A673 (cell line): Measurements from ENCODE around the gene FKBP14. TPM values are rescaled to one million over a fixed set of nuclear protein-coding genes. Genes with fewer than 3 reads are reported as not detected.

ENCODE experiments used
- BruUV-seq: library from RNA; stranded (reverse); fragments of 400-500 nt; replicated peaks from 2 replicates; lab custom pipeline; 2021; lab: Mats Ljungman, UMichigan
- CTCF ChIA-PET: fragments of 300-600 bp; sonication (Branson Sonifier 250); formaldehyde crosslinking; loops from one replicate; lab custom pipeline; 2022; ENCODE audit warnings: antibody characterized with exemption; lab: Charles Lee
- POLR2A ChIA-PET: fragments of 300-600 bp; sonication (Branson Sonifier 250); formaldehyde crosslinking; loops from one replicate; lab custom pipeline; 2022; ENCODE audit warnings: antibody characterized with exemption; ENCODE audit not compliant: low non-redundant PET; lab: Charles Lee
- DNase-seq: peaks from one replicate; pipeline ENCODE4 v3.0.0-alpha.2; 2015; ENCODE audit warnings: low spot score
- H3K27ac ChIP-seq: fragments of 200-600 bp; sonication (generic); 2 replicates; pipeline ENCODE4 v1.5.1; 2016; ENCODE audit warnings: mixed run types, low read depth, mild to moderate bottlenecking, mixed read lengths, antibody characterized with exemption, low read length; ENCODE audit not compliant: poor library complexity, severe bottlenecking
- H3K27me3 ChIP-seq: fragments of 200-600 bp; sonication (generic); replicated peaks from 2 replicates; pipeline ENCODE4 v1.6.1; 2017; ENCODE audit warnings: mixed run types, low read depth, mild to moderate bottlenecking, mixed read lengths, antibody characterized with exemption, low read length; ENCODE audit not compliant: insufficient read depth, poor library complexity
- H3K36me3 ChIP-seq: fragments of 200-600 bp; sonication (generic); 2 replicates; pipeline ENCODE4 v1.6.1; 2016; ENCODE audit warnings: mixed run types, mild to moderate bottlenecking, mixed read lengths, antibody characterized with exemption, low read length; ENCODE audit not compliant: insufficient read depth, poor library complexity, severe bottlenecking
- H3K4me1 ChIP-seq: fragments of 200-600 bp; sonication (generic); 2 replicates; pipeline ENCODE4 v1.6.1; 2017; ENCODE audit warnings: mixed run types, mild to moderate bottlenecking, mixed read lengths, antibody characterized with exemption, low read length; ENCODE audit not compliant: insufficient read depth, poor library complexity, severe bottlenecking
- H3K4me3 ChIP-seq: fragments of 200-600 bp; sonication (generic); 2 replicates; pipeline ENCODE4 v1.5.1; 2016; ENCODE audit warnings: low read depth, mixed run types, mild to moderate bottlenecking, mixed read lengths, low read length; ENCODE audit not compliant: poor library complexity, severe bottlenecking
- H3K9me3 ChIP-seq: fragments of 200-600 bp; sonication (generic); 2 replicates; pipeline ENCODE4 v1.6.1; 2016; ENCODE audit warnings: mixed run types, low read depth, mild to moderate bottlenecking, mixed read lengths, antibody characterized with exemption, low read length; ENCODE audit not compliant: poor library complexity, severe bottlenecking
- CTCF ChIP-seq: fragments of 300-800, 200-600 bp; sonication (generic); conservative IDR thresholded peaks from 2 replicates; pipeline ENCODE4 v1.5.1; 2017; ENCODE audit warnings: low read depth, mild to moderate bottlenecking, antibody characterized with exemption, low read length, moderate library complexity, mixed read lengths
- EZH2 ChIP-seq: fragments of 200-600 bp; sonication (generic); IDR thresholded peaks from 2 replicates; pipeline ENCODE4 v1.6.1; 2017; ENCODE audit warnings: borderline replicate concordance, low read depth, mild to moderate bottlenecking, mixed read lengths, antibody characterized with exemption, low read length; ENCODE audit not compliant: poor library complexity, severe bottlenecking
- intact Hi-C: fragments of 100-400 bp; cut with micrococcal nuclease; formaldehyde crosslinking; loops from one replicate; pipeline ENCODE4 v1.10.0; 2022; ENCODE audit not compliant: unreplicated experiment
- total RNA-seq: library from RNA; stranded (reverse); gene quantifications from 2 replicates; pipeline ENCODE4 v1.2.3, GENCODE V29; 2021

Gene FKBP14
- total RNA-seq, 1 experiment from 2014 or later = 53.6 TPM

GRCh38 chr7:29980151-29980550, 46.4 kb downstream of the FKBP14 start:
- no peaks in the 10 kb centered on the region for H3K9me3 ChIP-seq
- BruUV-seq = no TSS peak
- CTCF ChIA-PET = no interaction called here
- no peak for DNase-seq
- no peak overlapping the region for H3K27ac ChIP-seq
- H3K36me3 ChIP-seq = no peaks in the 10 kb centered on the region
- intact Hi-C loops = no loop called here
- H3K4me1 ChIP-seq = peaks cover 14% of the 10 kb centered on the region
- POLR2A ChIA-PET = no interaction called here
- no peak overlapping the region for H3K4me3 ChIP-seq
- TF ChIP-seq CTCF (no peak), EZH2 (no peak)
- no peaks in the 10 kb centered on the region for H3K27me3 ChIP-seq

GRCh38 chr7:29977886-29978651, 48.4 kb downstream of the FKBP14 start:
- ChIA-PET CTCF (no interaction called here), POLR2A (interaction anchor here (0.7 kb wide), 1 partner anchor 96 kb away, joined by 4 read pairs; no protein-coding TSS in a partner anchor)
- no peaks in the 10 kb centered on the region for H3K9me3 ChIP-seq
- TF ChIP-seq CTCF (0 out of 2 replicates have a peak, but pooled peaks have one; percentile 19), EZH2 (no peak)
- DNase-seq = peak; percentile 11
- no TSS peak for BruUV-seq
- no peak overlapping the region for H3K27ac ChIP-seq
- no peaks in the 10 kb centered on the region for H3K36me3 ChIP-seq
- H3K4me3 ChIP-seq = no peak overlapping the region
- intact Hi-C loops = no loop called here
- peaks cover 24% of the 10 kb centered on the region for H3K4me1 ChIP-seq
- H3K27me3 ChIP-seq = no peaks in the 10 kb centered on the region

DNA sequence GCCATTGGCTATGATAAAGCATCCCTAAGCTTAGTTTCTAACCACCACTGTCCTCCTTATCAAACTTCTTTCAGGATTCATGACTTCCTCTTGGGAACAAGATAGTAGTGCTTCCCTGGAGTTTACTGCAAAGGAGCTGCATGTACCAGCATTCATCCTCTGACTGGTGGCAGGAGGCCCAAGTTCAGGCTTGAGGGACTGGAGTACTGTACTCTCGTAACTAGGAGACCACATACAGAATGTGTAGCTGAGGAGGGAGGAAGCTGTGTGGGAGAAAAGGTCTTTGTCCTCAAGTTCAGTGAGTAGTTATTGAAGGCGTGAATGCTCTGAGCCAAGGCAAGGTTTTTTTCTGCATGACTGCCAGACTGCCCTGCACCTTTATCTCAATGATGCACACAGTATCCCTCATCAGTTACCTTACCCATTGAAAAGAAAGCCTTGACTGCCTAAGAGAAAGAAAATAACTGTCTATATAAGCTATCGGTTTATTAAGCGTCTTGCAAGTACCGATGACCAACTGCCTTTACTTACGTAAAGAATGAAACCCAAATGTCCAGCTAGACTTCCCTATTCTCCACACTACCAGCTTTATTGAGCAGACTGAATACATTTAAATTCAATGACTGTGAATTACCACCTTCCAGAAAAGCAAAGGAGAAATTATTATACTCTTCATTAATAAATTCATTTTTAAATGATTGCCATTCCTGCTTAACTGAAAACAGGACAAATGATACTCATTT, 49.7 kb downstream of the FKBP14 start:
- no TSS peak for BruUV-seq
- H3K4me3 ChIP-seq = no peak overlapping the region
- CTCF ChIA-PET = no interaction called here
- H3K36me3 ChIP-seq = no peaks in the 10 kb centered on the region
- H3K9me3 ChIP-seq = no peaks in the 10 kb centered on the region
- POLR2A ChIA-PET = interaction anchor here (0.7 kb wide), 1 partner anchor 97 kb away, joined by 4 read pairs; no protein-coding TSS in a partner anchor
- H3K4me1 ChIP-seq = peaks cover 24% of the 10 kb centered on the region
- TF ChIP-seq EZH2 = no peak
- TF ChIP-seq CTCF = no peak
- H3K27me3 ChIP-seq = no peaks in the 10 kb centered on the region
- intact Hi-C loops = no loop called here
- H3K27ac ChIP-seq = no peak overlapping the region
- no peak for DNase-seq
